Effector memory CD4-positive, alpha-beta T cell (primary cell): ENCODE data around the gene AHDC1.

Experiments used
- DNase-seq, 3 donors: peaks; one replicate each; pipeline ENCODE4 v3.0.0-alpha.2; 2020
- H3K27ac ChIP-seq: 2 replicates; pipeline ENCODE4 v1.7.0; 2013; ENCODE audit warnings: mild to moderate bottlenecking, low read length, moderate library complexity; ENCODE audit not compliant: insufficient read depth, poor library complexity, severe bottlenecking
- H3K27me3 ChIP-seq: replicated peaks from 2 replicates; pipeline ENCODE4 v1.7.0; 2013; ENCODE audit warnings: mild to moderate bottlenecking, low read length; ENCODE audit not compliant: insufficient read depth, control insufficient read depth, poor library complexity, severe bottlenecking
- H3K36me3 ChIP-seq: 2 replicates; pipeline ENCODE4 v1.7.0; 2013; ENCODE audit warnings: mild to moderate bottlenecking, low read length, moderate library complexity; ENCODE audit not compliant: control insufficient read depth, insufficient read depth
- H3K4me1 ChIP-seq: 2 replicates; pipeline ENCODE4 v1.7.0; 2013; ENCODE audit warnings: low read length, mild to moderate bottlenecking; ENCODE audit not compliant: control insufficient read depth, insufficient read depth, poor library complexity, severe bottlenecking
- H3K4me3 ChIP-seq: 2 replicates; pipeline ENCODE4 v1.7.0; 2013; ENCODE audit warnings: low read length, low read depth, mild to moderate bottlenecking; ENCODE audit not compliant: insufficient read depth, poor library complexity, severe bottlenecking
- H3K9me3 ChIP-seq: 2 replicates; pipeline ENCODE4 v1.7.0; 2013; ENCODE audit warnings: mild to moderate bottlenecking, low read length, moderate library complexity; ENCODE audit not compliant: control insufficient read depth

The AHDC1 gene

GRCh38 chr1:27531959-27532685 is 71.8 kb downstream of the AHDC1 start:
- peaks cover 2% of the 10 kb centered on the region for H3K36me3 ChIP-seq
- H3K4me1 ChIP-seq, result peaks cover 14% of the 10 kb centered on the region
- H3K4me3 ChIP-seq, result no peak overlapping the region
- H3K9me3 ChIP-seq, result no peaks in the 10 kb centered on the region
- H3K27me3 ChIP-seq, result no peaks in the 10 kb centered on the region
- peak overlapping the region; percentile 23 for H3K27ac ChIP-seq
- no peak for DNase-seq

DNA sequence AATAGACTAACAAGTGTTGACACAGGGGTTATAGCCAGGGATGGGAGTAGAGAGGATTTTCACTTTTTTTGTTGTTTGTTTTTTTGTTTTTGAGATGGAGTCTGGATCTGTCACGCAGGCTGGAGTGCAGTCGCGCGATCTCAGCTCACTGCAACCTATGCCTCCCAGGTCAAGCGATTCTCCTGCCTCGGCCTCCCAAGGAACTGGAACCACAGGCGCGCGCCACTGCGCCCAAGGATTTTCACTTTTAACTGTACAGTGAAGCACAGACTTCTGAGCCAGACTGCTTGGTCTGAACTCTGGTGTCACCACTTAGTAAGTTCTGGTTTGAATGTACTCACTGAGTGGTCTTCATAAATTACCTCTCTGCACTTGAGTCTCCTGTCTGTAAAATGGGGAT is 73.8 kb downstream of the AHDC1 start:
- peaks cover 2% of the 10 kb centered on the region for H3K36me3 ChIP-seq
- no peaks in the 10 kb centered on the region for H3K9me3 ChIP-seq
- H3K27ac ChIP-seq, result no peak overlapping the region
- no peak for DNase-seq
- peaks cover 34% of the 10 kb centered on the region for H3K4me1 ChIP-seq
- no peaks in the 10 kb centered on the region for H3K27me3 ChIP-seq
- H3K4me3 ChIP-seq, result no peak overlapping the region

GRCh38 chr1:27529704-27530018 is 74.3 kb downstream of the AHDC1 start:
- Histone ChIP-seq H3K9me3 (no peaks in the 10 kb centered on the region), H3K36me3 (peaks cover 2% of the 10 kb centered on the region), H3K27ac (no peak overlapping the region), H3K4me3 (no peak overlapping the region), H3K27me3 (no peaks in the 10 kb centered on the region), H3K4me1 (peaks cover 39% of the 10 kb centered on the region)
- DNase-seq, result no peak

GRCh38 chr1:27528818-27529703 is 74.9 kb downstream of the AHDC1 start:
- Histone ChIP-seq H3K9me3 (no peaks in the 10 kb centered on the region), H3K4me1 (peaks cover 43% of the 10 kb centered on the region), H3K4me3 (no peak overlapping the region), H3K27ac (peak overlapping the region; percentile 68), H3K27me3 (no peaks in the 10 kb centered on the region), H3K36me3 (peaks cover 2% of the 10 kb centered on the region)
- no peak for DNase-seq

DNA sequence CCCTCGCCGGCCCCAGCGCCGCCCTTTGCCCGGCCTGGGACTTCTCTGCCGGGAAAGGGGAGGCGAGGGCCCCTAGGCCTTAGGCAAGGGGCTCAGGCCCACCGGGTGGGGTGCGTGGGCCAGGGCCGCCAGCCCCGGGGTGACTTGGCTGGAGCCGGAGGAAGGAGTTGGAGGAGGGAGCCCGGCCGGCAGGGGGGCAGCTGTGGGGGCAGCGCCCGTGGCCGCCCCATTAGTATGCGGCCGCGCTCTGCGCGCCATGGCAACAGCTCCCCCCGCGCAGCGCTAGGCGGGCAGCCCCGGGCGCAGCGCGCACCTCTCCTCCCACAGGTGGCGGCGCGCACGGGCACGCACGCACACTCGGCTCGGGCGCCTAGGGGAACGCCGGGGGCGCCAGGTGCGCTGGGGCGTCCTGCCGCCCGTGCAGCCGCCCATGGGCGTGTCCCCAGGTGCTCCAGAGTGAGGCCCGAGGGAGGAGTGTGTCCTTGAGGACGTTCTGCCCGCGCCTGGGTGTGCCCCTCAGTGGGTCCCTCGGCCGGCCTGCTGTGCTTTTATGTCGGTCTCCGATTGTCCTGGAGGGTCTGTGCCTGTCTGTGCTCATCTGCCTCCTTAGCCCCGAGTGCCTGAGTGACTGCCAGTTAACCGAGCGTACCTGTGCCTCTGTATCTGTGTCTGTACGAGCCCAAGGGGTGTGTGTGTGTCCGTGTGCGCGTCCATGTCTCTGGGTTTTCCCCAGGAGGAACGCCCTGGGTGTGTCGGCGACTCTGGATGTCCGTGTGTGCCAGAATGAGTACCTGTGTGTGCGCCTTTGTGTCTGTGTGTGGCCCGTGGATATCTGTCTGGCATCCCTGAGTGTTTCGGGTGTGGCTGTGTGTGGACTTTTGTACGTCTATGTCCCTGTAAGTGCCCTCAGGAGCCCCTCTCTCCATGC is 75.8 kb downstream of the AHDC1 start:
- peaks cover 52% of the 10 kb centered on the region for H3K4me1 ChIP-seq
- H3K27ac ChIP-seq, result peak overlapping the region; percentile 68
- no peaks in the 10 kb centered on the region for H3K9me3 ChIP-seq
- no peaks in the 10 kb centered on the region for H3K27me3 ChIP-seq
- H3K4me3 ChIP-seq, result peak overlapping the region; percentile 46
- no peaks in the 10 kb centered on the region for H3K36me3 ChIP-seq
- DNase-seq, result peak in 2 of 3 donors; percentile 11 to 21

- Histone ChIP-seq H3K4me3 (peak overlapping the region; percentile 46), H3K27ac (peak overlapping the region; percentile 68), H3K9me3 (no peaks in the 10 kb centered on the region), H3K4me1 (peaks cover 56% of the 10 kb centered on the region), H3K27me3 (no peaks in the 10 kb centered on the region), H3K36me3 (no peaks in the 10 kb centered on the region)
- DNase-seq, result peak in 2 of 3 donors; percentile 30 to 32
Measured at GRCh38 chr1:27527223-27527889, 76.6 kb downstream of the AHDC1 start.

- H3K9me3 ChIP-seq, result no peaks in the 10 kb centered on the region
- H3K4me3 ChIP-seq, result peak overlapping the region; percentile 46
- DNase-seq, result no peak
Measured at GRCh38 chr1:27526569-27527222, 77.2 kb downstream of the AHDC1 start.

DNA sequence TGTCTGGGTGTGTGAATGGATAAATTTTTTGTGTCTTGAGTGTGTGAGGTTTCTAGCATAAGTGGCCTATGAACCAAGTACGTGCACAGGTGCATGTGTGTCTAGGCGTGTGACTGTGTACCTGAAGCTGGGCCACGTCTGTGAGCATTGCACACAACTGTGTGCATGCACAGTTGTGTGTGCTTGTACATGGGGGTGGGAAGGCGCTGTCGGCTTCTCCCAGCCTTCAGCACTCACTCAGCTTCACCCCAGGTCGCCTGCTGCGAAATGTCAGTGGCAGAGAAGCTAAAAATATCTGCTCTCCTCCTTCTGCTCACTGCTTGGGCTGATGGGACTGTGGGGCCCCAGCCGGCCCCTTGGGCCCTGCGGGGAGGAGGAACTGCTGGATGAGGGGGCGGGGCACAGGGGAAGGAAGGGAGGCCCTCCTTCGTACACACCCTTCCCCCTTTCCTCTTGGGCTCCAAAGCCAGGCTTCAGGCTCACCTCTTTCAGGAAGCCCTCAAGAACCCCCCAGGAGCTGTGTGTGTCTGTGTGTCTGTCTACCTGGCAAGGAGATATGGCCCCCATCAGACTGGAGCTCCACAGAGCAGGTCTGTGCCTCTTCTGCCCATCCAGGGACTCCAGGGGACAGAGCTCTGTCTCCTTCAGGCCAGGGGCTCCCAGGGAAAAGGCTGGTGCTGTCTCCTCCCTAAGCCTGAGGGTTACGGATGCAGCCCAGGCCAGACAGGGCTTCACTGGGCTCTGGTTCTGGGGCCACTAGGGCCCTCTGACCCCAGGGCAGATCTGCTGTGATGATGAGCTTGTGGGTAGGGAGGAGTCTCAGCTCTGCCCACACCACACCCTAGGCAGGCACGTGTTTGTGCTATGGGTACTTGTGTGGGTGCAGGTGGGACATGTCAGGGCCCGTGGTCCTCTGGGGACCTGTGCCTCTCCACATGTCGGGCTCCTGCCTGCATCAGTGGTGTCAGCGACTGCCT is 78.4 kb downstream of the AHDC1 start:
- no peak for DNase-seq
- H3K4me3 ChIP-seq, result peak overlapping the region; percentile 46

More at GRCh38 chr1:27526569-27527222, 77.2 kb downstream of the AHDC1 start:
- H3K27me3 ChIP-seq, result no peaks in the 10 kb centered on the region
- H3K4me1 ChIP-seq, result peaks cover 56% of the 10 kb centered on the region
- H3K36me3 ChIP-seq, result no peaks in the 10 kb centered on the region
- H3K27ac ChIP-seq, result peak overlapping the region; percentile 68

More for the DNA sequence above, 78.4 kb downstream of the AHDC1 start:
- peak overlapping the region; percentile 68 for H3K27ac ChIP-seq
- H3K4me1 ChIP-seq, result peaks cover 67% of the 10 kb centered on the region
- H3K9me3 ChIP-seq, result no peaks in the 10 kb centered on the region
- no peaks in the 10 kb centered on the region for H3K36me3 ChIP-seq
- no peaks in the 10 kb centered on the region for H3K27me3 ChIP-seq
